MM.1S (cell line): Measurements from ENCODE around the gene RBKS.

Source experiments
- CTCF ChIP-seq: fragments of 300-600 bp; sonication (generic); IDR thresholded peaks from 2 replicates; pipeline ENCODE4 v1.5.1; 2016; ENCODE audit warnings: antibody characterized with exemption, low read length, mixed read lengths
- EZH2 ChIP-seq: fragments of 300-600 bp; sonication (generic); optimal IDR thresholded peaks from 2 replicates; pipeline ENCODE3; 2017; ENCODE audit warnings: low read depth, mild to moderate bottlenecking, antibody characterized with exemption, low read length, mixed read lengths
- EZH2phosphoT487 ChIP-seq: fragments of 300-600 bp; sonication (generic); IDR thresholded peaks from 2 replicates; pipeline ENCODE4 v1.6.1; 2018; ENCODE audit warnings: antibody characterized with exemption, low read length

GRCh38 chr2:27890146-27890923, at the start of gene RBKS, which contains the start of gene BABAM2:
- TF ChIP-seq CTCF (no peak), EZH2phosphoT487 (no peak), EZH2 (no peak)
